ENCODE results near the gene RBFOX2.

The RBFOX2 gene

GRCh38 chr22:35894937-35895708 is 133.5 kb downstream of the RBFOX2 start:
- DNase-seq = no peak

GRCh38 chr22:35894464-35894878 is 134.2 kb downstream of the RBFOX2 start:
- DNase-seq = no peak

GRCh38 chr22:35893698-35894097 is 134.9 kb downstream of the RBFOX2 start:
- DNase-seq = no peak

- no peak for DNase-seq
Measured at GRCh38 chr22:35892192-35892591, 136.4 kb downstream of the RBFOX2 start.

GRCh38 chr22:35891442-35891841 is 137.2 kb downstream of the RBFOX2 start:
- no peak for DNase-seq

- DNase-seq = no peak
Measured at GRCh38 chr22:35889071-35889470, 139.6 kb downstream of the RBFOX2 start.

- no peak for DNase-seq
Measured at GRCh38 chr22:35888181-35888870, 140.3 kb downstream of the RBFOX2 start.

- DNase-seq = no peak
Measured at GRCh38 chr22:35887296-35887875, 141.2 kb downstream of the RBFOX2 start.

- no peak for DNase-seq
Measured at GRCh38 chr22:35886309-35886708, 142.3 kb downstream of the RBFOX2 start.

- no peak for DNase-seq
Measured at GRCh38 chr22:35884529-35884928, 144.1 kb downstream of the RBFOX2 start.

- peak; percentile 27 for DNase-seq
Measured at GRCh38 chr22:35883031-35883620, 145.5 kb downstream of the RBFOX2 start.

- no peak for DNase-seq
Measured at GRCh38 chr22:35882211-35883030, 146.2 kb downstream of the RBFOX2 start.

GRCh38 chr22:35879351-35879750 is 149.3 kb downstream of the RBFOX2 start:
- no peak for DNase-seq

GRCh38 chr22:35873426-35873825 is 155.2 kb downstream of the RBFOX2 start:
- no peak for DNase-seq

GRCh38 chr22:35872451-35872850 is 156.2 kb downstream of the RBFOX2 start:
- no peak for DNase-seq

- no peak for DNase-seq
Measured at GRCh38 chr22:35870517-35871293, 157.9 kb downstream of the RBFOX2 start.

- DNase-seq = no peak
Measured at GRCh38 chr22:35868938-35869337, 159.7 kb downstream of the RBFOX2 start.

- DNase-seq = no peak
Measured at GRCh38 chr22:35866651-35867050, 162.0 kb downstream of the RBFOX2 start.

- DNase-seq = no peak
Measured at GRCh38 chr22:35864545-35865165, 164.0 kb downstream of the RBFOX2 start.

GRCh38 chr22:35863432-35863831 is 165.2 kb downstream of the RBFOX2 start:
- DNase-seq = no peak

- no peak for DNase-seq
Measured at GRCh38 chr22:35862697-35863096, 165.9 kb downstream of the RBFOX2 start.
